GM12874 (cell line): Measurements from ENCODE around the gene STK35.

Experiments used
- TF ChIP-seq, protein P1 (sequence below): IDR thresholded peaks from 2 replicates; pipeline ENCODE4 v1.5.1; 2011; ENCODE audit warnings: low read depth, mild to moderate bottlenecking, control low read depth, low read length, moderate library complexity; ENCODE audit not compliant: insufficient read depth

STK35 gene

DNA sequence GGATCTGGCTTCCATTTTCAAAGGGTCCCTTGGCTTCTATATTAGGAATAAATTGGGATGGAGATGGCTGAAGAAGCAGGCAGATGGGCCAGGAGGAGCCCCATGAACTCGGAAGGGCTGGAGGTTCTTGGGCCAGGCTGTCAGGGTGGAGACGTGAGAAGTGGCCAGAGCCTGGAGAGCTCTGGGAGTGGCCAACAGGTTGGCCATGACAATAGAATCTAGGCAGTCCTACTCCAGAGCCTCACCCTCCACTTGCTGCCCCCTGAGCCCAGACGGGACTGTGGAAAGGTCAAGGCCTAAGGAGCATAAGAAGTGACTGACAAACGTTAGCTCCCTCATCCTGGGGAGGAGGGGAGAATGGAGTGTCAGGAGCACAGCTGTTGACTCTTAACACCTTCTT is 62.1 kb downstream of the STK35 start:
- TF ChIP-seq, protein P1, sequence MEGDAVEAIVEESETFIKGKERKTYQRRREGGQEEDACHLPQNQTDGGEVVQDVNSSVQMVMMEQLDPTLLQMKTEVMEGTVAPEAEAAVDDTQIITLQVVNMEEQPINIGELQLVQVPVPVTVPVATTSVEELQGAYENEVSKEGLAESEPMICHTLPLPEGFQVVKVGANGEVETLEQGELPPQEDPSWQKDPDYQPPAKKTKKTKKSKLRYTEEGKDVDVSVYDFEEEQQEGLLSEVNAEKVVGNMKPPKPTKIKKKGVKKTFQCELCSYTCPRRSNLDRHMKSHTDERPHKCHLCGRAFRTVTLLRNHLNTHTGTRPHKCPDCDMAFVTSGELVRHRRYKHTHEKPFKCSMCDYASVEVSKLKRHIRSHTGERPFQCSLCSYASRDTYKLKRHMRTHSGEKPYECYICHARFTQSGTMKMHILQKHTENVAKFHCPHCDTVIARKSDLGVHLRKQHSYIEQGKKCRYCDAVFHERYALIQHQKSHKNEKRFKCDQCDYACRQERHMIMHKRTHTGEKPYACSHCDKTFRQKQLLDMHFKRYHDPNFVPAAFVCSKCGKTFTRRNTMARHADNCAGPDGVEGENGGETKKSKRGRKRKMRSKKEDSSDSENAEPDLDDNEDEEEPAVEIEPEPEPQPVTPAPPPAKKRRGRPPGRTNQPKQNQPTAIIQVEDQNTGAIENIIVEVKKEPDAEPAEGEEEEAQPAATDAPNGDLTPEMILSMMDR: no peak

DNA sequence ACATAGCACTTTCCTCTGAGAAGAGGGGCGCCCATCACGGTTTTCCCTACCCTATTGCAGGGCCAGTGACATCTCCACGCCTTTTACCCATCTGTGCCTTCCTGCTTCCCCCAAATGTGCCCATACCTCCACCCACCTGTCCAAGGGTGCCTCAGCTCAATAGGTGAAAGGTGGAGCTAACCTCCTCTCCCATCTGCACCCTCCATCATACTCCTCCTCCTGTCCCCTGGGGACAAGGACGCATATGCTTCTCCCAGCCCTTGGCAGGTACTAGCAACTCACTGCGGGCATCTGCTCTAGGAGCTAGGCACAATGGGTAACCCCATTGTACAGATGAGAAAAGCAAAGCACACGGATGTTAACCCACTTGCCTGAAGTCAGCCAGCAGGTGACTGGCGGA is 62.8 kb downstream of the STK35 start:
- TF ChIP-seq, protein P1: no peak

DNA sequence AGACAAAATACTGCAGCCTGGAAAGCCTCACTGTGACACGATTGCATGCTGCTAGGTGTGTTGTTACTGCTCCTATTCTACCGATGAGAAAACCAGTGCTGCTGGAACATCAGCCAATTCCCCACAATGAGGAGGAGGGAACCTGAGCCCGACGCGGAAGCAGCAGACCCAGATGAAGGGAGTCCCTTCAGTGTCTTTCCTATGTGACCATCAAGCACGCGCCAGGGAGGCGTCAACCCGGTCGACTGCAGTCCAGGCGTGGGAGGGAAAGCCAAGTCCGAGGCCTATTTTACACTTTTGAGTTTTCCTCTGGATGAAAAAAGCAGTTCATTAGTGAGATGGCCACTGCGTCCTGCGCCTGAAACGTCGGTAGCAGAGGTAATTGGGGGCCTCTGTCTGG is 63.3 kb downstream of the STK35 start:
- TF ChIP-seq, protein P1: no peak

DNA sequence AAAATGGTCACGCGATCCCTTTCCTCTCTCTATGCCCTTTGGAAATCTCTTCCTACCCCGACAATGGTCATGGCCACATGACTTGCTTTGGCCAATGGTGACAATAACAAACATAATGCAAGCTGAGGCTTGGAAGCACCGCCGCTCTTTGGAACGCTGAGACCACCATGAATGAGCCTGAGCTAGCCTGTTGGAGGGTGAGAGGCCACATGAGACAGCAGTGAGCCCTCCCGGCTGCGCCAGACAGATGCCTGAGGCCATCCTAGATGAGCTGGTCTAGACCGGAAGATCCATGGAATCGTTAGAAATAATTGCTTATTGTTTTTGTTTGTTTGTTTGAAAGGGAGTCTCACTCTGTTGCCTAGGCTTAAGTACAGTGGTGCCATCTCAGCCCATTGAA is 64.2 kb downstream of the STK35 start:
- TF ChIP-seq, protein P1: no peak

DNA sequence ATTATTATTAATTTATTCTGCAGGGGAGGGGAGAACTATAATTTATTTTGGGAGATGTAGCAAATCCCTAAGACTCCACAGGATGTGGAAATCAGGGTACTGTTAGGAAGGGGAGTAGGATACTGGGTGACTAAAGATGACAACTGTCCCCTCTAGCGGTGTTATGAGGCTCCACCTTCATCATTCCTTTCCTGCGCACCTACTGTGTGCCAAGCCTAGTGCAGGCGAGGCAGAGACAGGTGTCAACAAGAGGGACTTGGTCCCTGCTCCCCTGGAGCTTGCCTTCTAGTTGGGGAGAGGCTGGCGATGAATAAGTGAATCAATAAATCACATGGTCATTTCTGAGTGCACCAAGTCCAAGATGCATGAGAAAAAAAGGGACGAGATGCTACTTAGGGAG is 65.5 kb downstream of the STK35 start:
- TF ChIP-seq, protein P1: no peak

DNA sequence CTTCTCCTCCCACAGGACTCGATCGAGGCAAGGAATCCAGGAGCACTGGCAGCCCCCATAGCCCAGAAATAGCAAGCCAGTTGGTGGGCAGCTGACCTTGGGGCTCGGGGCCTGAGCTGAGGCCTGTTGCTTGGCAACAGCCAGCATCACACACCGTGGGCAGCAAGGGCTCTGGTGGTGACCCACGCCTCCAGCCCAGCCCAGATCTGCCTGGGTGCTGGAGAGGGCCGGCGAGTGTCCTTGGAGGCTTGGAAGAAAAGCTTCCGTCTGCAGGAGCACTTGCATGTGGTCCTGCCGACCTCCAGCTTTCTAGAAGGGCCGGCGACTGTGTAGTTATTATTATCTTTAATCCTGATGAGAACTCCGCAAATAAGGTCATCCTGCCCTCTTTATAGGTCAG is 67.3 kb downstream of the STK35 start:
- TF ChIP-seq, protein P1: no peak

DNA sequence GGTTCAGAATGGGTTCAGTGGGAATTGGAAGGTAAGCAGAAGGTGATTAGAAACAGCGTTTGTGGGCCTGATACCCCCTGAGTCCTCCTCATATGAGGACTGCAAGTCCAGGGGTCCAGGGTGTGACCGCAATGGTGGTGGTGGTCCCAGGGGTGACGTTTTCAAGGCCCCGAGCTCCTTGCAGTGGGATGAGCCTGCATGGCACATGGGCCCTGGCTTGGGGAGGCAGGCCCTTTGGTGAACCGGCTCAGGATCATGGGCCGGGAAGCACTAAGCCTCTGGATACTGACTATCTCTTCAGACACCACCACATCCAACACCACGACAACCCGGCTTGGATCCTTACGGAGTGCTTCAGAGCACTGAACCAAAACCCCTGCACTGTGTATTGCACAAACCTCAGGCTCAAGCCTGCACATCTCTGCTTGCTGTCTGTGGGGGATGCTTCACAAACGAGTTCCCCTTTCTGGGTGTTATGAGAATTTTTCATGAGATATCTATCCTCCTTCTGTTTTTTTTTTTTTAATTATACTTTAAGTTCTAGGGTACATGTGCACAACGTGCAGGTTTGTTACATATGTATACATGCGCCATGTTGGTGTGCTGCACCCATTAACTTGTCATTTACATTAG is 67.9 kb downstream of the STK35 start:
- TF ChIP-seq, protein P1: no peak

DNA sequence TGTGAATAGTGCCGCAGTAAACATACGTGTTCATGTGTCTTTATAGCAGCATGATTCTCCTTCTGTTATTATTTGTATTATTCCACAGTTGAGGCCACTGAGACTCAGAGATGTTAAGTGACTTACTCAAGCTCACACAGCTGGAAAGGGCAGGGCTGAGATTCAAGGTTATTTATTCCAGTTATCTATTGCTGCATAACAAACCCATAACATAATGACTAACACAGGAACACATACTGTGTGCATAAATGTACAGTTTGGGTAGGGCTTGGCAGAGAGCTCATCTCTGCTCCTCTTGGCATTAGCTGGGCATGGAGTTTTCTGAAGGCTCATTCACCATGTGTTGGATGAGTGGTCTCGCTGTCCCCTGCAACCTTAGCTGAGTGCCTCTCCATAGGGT is 68.8 kb downstream of the STK35 start:
- TF ChIP-seq, protein P1: no peak
